Mesenteric fat pad (tissue), 1 donor: Measurements from ENCODE around the gene CHAF1A. TPM values are rescaled to one million over a fixed set of nuclear protein-coding genes. Genes with fewer than 3 reads are reported as not detected.
A peak's percentile ranks its signal among the peaks of the same experiment; 100 is the strongest.

Experiments used
- DNase-seq: peaks from one replicate; pipeline ENCODE4 v3.0.0-alpha.2; 2020; ENCODE audit warnings: low spot score
- total RNA-seq: library from RNA; stranded (reverse); fragmentation: NEBNext Ultra II Directional; extraction: Animal tissue kit (Norgen Biotek cat#: 25700); gene quantifications from one replicate; pipeline ENCODE4 v1.2.1, GENCODE V29; 2021
- donor health status: DM: yes; HTN: yes; CAD: no.

CHAF1A gene
- total RNA-seq, 1 donor from 2014 or later = 6.0 TPM

GRCh38 chr19:4454747-4455718 lies 52.6 kb downstream of the CHAF1A start:
- DNase-seq = no peak

- DNase-seq = no peak
Observed at GRCh38 chr19:4455719-4456475, 53.5 kb downstream of the CHAF1A start.

GRCh38 chr19:4456476-4456842 lies 54.0 kb downstream of the CHAF1A start:
- no peak for DNase-seq

GRCh38 chr19:4456843-4457653 lies 54.6 kb downstream of the CHAF1A start:
- DNase-seq = no peak

GRCh38 chr19:4457654-4458395 lies 55.4 kb downstream of the CHAF1A start, which contains the start of gene UBXN6:
TSS of gene UBXN6 (minus strand) at chr19:4457794. CDS start at chr19:4457697, 97 bp downstream.
- peak; percentile 97 for DNase-seq

- DNase-seq = no peak
Observed at GRCh38 chr19:4464815-4465581, 62.6 kb downstream of the CHAF1A start.

GRCh38 chr19:4467835-4468234 lies 65.4 kb downstream of the CHAF1A start:
- DNase-seq = no peak

- DNase-seq = peak; percentile 96
Observed at GRCh38 chr19:4471403-4472173, 69.1 kb downstream of the CHAF1A start.

GRCh38 chr19:4472174-4472974 lies 69.9 kb downstream of the CHAF1A start, which contains the start of gene HDGFL2:
TSS of gene HDGFL2 (plus strand) at chr19:4472297. CDS start at chr19:4472351, 54 bp downstream.
- DNase-seq = peak; percentile 99

- no peak for DNase-seq
Observed at GRCh38 chr19:4473011-4473762, 70.7 kb downstream of the CHAF1A start.

- DNase-seq = no peak
Observed at GRCh38 chr19:4473763-4474513, 71.5 kb downstream of the CHAF1A start.

GRCh38 chr19:4474514-4475022 lies 72.1 kb downstream of the CHAF1A start:
- no peak for DNase-seq

- DNase-seq = no peak
Observed at GRCh38 chr19:4477034-4477801, 74.8 kb downstream of the CHAF1A start.

- no peak for DNase-seq
Observed at GRCh38 chr19:4482721-4483364, 80.4 kb downstream of the CHAF1A start.

GRCh38 chr19:4483385-4483784 lies 80.9 kb downstream of the CHAF1A start:
- DNase-seq = no peak
